ENCODE results near the gene RFWD3.

The RFWD3 gene

DNA sequence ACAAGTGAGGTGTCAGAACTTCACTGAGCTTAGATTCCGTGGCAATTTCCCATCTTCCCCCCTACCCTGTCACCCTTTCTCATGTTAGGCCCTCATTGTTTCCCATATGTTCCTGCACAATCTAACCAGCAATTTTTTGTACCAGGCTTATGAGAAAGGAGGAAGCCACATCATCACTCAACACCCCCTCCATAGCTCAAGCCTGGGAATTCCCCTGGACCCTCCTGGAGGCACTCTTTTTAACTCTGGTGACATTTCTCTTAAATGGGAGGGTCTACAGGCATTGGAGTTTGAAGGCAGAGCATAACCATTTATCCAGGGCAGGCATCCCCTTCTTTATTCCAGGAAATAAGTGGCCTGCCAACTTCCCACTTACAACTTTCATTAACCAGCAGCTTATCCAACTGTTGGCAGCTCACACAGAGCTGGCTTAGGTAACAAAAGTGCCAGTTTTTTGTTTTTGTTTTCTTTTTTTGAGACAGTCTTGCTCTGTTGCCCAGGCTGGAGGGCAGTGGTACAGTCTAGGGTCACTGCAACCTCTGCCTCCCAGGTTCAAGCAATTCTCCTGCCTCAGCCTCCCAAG is 49.4 kb downstream of the RFWD3 start:
- no peak for DNase-seq (ENCODE audit: low read depth in 2 of 2)

DNA sequence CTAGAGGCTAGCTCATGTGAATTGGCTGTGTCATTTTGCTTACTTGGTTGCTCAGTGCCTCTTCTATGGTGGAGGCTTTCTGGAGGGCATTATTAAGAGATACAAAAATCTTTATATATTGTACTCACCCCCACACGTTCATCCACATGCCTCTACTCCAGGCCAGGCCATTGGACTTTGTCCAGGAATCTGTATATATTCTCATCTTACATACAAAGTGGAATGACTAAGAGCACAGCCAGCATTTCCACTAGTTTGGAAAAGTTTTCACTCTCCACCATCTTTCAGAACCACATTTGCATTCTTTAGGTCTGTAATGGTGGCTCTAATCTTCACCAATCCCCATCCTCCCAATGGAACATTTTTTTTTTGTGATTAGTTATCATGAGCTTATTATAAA is 55.0 kb downstream of the RFWD3 start:
- no peak for DNase-seq (ENCODE audit: low read depth in 2 of 2)

DNA sequence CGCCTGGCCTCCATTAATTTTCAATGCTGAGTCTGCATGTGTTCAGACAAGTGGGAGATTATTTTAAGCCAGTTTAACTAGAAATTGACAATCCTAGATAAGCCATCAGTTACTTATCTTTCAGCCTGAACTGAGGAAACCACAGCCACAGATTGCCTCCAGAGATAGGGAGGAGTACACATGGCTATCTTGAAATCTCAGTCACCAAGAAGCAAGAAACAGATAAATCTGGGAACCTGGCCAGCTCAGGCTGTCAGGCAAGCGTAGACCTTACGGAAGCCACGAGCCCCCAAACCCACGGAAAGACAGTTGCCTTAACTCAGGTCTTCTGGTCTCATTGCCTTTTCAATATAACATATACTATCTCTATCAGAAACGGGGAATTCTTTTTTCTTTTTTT is 57.7 kb downstream of the RFWD3 start:
- DNase-seq (ENCODE audit: low read depth in 2 of 2) = no peak

DNA sequence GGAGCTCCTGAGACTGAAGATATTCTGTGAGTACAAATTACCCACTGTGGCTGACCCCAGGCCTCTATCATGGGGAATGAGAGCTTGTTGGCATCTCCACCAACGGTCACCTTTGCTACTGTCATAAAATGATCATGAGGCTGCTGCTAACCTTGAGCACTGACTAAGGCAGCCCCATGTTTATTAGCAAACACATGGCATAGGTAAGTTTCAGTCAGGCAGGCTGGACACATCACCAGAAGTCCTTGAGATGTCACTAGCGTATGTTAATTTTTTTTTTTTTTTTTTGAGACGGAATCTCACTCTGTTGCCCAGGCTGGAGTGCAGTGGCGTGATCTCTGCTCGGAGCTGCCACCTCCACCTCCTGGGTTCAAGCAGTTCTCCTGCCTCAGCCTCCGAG is 58.3 kb downstream of the RFWD3 start:
- no peak for DNase-seq (ENCODE audit: low read depth in 2 of 2)

DNA sequence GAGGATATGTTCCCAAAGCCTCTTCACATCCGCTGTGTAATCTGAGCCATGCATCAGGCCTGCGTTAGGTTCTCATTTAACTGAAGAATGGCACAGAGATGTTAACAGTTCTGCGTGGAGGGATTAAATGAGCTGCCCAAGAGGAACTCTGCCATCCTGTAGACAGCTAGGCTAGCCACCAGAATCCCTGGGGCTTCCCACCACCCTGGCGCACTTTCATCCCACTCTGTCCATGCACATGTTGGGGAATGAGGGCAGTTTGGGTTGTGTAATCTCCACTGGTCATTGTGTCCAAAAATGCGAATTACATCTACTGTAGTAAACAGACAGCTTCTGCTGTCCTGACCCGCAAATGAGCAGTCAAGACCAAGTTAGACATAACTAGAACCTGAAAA is 58.7 kb downstream of the RFWD3 start:
- DNase-seq (ENCODE audit: low read depth in 2 of 2) = no peak

DNA sequence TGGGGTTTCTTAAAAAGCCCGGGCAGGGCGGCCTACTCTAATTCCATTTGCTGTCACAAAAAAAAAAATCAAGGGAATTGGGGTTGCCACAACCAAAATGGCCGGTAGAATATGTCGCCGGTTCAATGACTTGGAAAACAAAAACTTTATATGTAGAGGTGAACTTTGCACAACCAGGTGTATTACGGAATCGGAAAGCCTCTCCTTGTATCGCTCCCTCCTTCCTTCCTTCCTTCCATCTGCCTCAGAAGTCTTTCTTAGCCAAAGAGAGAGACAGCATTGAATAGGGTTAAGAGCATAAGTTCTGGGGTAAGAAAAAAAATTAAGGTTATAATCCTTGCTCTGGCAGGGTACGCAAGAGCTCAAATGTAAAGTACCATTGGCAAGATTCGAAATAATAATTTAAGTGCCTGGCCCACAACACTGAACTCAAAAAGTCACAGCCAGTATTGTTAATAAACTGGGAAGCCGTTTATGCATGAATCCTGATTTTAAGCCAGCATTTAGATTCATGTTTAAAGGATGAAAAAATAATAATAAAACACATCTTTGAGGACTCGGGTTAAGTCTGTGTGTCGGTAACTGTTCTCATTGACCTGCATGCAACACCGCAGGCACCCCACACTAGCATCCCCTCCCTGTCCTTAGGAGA is 59.2 kb downstream of the RFWD3 start:
- no peak for DNase-seq (ENCODE audit: low read depth in 2 of 2)

DNA sequence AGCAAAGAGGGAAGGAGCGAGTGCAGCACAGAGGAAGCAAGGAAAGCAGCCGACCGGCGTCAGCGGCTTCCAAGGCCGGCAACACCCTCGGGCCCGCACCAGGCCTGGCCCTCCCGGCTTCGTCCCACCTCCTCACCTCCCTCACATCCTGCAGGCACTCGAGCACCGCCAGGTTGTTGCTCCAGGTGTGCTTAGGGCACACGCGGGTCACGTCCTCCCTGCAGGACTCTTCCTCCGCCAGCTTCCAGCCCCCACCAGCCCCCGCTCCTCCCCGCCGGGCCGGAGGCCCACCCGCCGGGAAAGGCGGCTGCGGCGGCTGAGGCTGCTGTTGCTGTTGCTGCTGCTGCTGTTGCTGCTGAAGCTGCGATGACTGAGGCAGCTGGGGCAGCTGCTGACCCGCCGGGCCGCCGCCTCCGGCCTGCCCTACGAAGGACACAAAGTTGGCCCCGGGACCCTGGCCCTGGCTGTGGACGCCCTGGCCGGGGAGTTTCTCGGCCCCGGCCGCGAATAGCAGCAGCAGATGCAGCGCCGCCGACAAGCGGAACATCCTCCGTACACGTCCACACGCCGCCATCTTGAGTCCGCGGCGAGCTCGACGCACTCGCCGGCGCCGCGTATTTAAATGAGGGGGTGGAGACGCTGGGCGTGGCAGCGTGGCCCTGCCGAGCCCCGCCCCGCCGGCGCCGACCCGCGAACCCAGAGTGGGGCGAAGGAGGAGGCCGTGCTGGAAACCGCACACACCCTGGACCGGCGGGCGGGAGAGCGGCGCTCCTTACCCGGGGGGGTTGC is 60.0 kb downstream of the RFWD3 start, which contains the start of gene GLG1:
GLG1 (minus strand) TSS at position 594 of the 789 bp plus-strand sequence; CDS start at position 574, 20 bp downstream.
- DNase-seq (ENCODE audit: low read depth in 2 of 2) = peak; percentile 80 to 90

DNA sequence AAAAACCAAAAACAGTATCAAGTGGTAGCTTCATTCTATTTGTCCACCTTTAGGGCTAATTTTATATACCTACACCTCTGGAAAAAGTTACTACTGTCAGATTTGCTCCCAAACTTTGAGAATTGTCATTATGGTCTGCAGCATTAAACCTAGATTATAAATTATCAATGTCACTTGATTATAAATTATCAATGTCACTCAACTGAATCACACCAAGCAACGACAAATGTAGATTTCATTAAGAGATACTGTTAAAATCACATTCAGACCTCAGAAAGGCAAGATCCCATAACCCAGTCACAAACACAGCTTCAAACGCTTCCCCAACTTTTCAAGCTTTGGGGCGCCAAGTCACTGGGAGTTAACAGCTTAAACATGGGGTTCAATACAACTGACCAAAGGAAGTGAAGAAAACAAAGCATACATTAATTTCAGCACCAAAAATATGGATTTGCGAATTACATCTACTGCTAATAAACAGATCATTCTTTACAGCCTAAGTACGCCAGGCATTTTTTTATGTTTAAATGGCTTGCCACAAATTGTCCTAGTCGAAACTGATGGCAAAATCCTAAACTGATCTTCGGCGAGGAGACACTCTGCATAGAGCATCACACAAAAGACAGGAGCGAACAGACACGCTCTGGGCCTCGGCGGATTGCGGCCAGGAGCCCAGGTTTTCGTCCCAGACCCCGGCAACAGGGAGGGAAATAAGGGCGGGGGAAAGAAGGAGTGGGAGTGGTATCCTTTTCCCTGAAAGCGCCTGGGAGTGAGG is 60.7 kb downstream of the RFWD3 start:
- DNase-seq (ENCODE audit: low read depth in 2 of 2) = no peak

DNA sequence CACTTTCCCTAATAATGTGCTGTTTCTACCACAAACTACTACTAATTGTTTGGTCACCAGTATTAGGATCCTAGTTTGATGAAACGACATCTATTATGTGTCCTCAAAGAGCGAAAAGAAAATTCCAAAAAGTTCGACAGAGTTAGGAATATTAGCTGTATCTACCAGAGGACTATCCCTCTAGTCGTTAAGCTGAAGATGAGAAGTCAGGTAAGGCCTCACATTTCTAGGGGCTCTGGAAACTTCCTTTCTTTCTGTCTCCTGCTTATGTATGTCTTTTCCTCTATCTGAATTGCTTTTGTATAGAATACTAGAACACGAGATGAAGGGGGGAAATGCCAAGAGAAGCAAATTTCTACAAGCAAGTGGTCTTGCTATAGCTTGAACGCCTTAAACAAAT is 61.3 kb downstream of the RFWD3 start:
- no peak for DNase-seq (ENCODE audit: low read depth in 2 of 2)

DNA sequence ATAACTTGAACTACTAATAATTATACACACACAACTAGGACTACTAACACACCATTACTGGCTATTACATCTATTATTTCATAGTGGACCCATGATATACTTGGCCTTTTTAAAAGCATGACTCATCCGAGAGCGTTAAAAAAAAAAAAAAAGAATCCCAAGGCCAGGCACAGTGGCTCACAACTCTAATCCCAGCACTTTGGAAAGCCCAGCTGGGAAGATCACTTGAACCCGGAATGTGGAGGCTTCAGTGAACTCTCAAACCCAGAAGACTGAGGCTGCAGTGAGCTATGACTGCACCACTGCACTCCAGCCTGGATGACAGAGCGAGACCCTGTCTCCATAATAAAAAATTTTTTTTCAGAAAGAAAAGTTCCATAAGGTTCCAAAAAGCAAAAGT is 62.8 kb downstream of the RFWD3 start:
- no peak for DNase-seq (ENCODE audit: low read depth in 2 of 2)

DNA sequence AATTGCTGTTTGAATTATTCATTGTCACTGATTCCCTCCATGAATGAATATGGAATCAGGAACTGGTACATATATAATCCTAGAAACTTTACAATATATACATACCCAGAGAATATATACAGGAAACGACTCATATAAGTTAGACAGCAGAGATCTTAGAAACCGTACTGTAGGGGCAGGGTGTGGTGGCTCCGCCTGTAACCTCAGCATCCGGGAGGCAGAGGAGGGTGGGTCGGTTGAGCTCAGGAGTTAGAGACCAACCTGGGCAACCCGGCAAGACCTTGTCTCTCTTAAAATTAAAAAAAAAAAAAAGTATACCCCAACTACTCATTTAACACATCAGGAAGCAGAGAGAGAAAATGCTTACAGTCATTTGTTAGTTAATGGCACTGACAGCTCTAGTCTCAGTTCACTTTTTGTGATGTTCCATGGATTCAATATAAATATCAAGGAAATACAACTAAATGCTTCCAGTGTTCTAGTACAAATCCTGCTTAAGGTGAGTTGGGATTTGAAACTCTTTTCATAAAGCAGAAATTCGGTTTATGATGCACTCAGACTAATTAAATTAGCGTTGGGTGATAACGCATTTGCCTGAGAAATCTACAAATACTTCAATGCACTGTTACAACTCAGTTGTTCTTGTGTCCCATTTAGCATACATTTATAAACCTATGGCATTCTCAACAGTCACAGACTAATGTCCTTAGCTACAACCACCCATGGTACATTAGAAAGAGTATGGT is 65.4 kb downstream of the RFWD3 start:
- peak in 1 of 2 donors; percentile 48 for DNase-seq (ENCODE audit: low read depth in 2 of 2)

DNA sequence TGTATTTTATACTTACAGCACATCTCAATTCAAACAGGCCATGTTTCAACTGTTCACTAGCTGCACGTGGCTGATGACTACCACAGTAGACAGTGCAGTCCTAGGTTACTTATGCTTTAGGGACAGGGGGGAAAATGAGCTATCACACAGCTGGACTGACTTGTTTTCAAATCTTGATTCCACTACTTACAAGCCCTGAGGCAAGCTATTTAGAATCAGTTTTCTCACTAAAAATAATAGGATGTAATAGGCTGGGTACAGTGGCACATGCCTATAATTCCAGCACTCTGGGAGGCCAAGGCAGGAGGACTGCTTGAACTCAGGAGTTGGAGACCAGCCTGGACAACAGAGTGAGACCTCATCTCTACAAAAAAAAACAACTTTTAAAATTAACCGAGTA is 70.1 kb downstream of the RFWD3 start:
- DNase-seq (ENCODE audit: low read depth in 2 of 2) = no peak

DNA sequence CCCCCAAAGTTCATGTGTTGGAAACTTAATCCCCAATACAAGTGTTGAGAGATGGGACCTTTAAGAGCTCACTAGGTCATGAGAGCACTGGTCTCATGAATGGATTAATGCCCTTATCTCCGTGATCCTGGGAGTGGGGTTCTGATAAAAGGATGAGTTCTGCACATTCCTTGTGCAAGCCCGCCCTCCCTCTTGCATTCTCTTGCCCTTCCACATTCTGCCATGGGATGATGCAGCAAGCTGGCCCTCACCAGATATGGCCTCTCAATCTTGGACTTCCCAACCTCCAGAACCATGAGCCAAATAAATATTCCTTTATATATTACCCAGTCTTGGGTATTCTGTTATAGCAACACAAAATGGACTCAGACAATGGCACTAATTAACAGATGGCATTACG is 73.8 kb downstream of the RFWD3 start:
- DNase-seq (ENCODE audit: low read depth in 2 of 2) = no peak

DNA sequence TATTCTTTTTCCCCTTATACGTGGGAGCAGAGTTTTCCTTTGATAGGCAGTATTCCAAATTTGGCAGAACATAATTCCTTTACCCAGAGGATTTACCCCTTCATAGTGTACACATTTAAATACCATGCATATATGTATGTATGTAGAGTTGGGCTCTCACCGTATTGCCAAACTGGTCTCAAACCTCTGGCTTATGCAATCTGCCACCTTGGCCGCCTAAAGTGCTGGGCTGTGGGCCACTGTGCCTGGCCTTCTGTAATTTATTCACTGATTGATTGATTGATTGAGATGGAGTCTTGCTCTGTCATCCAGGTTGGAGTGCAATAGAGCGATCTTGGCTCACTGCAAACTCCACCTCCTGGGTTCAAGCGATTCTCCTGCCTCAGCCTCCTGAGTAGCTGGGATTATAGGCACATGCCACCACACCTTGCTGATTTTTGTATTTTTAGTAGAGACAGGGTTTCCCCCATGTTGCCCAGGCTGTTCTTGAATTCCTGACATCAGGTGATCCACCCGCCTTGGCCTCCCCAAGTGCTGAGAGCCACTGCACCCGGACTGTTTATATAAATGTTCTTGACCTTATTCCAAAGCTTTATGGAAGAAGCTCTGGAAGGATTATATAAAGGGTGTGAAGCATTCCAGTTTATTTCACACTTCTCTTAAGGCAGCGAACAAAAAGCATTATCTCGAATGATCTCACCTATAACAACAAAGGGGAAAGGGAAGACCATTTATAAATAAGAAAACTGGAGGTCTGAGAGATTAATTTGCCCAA is 74.6 kb downstream of the RFWD3 start:
- DNase-seq (ENCODE audit: low read depth in 2 of 2) = no peak

DNA sequence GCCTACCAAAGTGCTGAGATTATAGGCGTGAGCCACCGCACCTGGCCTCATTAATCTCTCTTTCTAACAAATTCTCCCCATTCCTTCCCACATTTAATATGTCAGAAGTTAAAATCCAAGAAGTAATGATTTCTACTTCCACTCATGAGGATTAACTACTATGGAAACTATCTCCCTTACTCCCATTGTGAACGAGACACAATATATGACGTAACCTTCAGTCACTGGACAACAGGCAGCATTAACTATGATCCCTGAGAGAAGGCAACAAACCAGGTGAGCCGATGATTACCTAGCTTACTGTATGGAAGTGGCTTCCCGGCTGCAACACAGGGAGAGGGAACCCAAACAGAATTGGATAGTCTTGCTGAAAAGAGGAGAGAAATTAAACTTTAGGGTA is 79.7 kb downstream of the RFWD3 start:
- DNase-seq (ENCODE audit: low read depth in 2 of 2) = no peak

DNA sequence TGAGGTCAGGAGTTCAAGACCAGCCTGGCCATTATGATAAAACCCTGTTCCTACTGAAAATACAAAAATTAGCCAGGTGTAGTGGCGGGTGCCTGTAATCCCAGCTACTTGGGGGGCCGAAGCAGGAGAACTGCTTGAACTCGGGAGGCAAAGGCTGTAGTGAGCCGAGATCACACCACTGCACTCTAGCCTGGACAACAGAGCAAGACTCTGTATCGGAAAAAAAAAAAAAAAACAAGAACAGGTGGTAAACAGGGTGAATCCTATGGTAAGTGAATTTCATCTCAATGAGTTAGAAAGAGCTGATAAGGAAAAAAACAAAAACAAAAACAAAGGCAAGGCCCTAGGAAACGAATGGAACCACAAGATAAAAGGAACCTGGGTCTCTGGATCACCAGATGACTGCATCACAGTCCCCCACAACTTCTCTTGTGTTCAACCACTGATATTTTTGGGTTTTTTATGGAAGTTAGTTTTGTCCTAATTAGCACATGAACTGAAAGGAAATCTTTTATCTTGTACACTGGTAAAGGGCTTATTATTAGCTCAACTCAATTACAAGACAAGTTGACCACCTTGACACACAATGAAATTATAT is 80.7 kb downstream of the RFWD3 start:
- no peak for DNase-seq (ENCODE audit: low read depth in 2 of 2)

DNA sequence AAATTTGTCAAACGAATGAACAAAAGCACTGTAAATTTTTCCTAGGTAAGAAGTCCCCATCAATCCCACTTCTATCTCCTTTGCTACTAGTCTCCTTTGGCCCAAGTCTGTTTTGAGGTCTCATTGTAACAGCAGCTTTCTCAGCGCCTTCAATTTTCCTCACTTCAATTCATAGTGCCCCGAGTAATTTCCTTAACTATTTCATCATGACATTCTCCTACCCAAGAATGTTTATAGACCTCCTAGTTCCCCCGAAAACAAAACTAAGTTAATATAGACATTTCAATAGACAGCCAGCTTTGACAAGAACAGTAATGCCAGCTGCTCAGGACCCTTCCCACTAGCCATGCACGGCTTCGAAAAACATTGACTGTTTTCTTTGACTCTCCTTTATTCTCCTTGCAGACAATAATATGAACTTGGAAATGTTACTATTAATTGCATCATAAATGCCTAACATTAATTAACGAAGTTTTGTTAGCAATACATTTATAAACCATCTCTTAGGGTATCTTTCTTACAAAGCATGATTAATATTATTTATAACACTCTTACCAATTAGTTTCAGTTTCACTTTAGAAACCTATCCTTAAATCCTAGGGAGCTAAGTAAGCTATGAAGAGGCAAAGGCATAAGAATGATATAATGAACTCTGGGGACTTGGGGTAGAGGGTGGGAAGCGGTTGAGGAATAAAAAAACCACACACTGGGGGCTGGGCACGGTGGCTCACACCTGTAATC is 82.6 kb downstream of the RFWD3 start:
- DNase-seq (ENCODE audit: low read depth in 2 of 2) = no peak

DNA sequence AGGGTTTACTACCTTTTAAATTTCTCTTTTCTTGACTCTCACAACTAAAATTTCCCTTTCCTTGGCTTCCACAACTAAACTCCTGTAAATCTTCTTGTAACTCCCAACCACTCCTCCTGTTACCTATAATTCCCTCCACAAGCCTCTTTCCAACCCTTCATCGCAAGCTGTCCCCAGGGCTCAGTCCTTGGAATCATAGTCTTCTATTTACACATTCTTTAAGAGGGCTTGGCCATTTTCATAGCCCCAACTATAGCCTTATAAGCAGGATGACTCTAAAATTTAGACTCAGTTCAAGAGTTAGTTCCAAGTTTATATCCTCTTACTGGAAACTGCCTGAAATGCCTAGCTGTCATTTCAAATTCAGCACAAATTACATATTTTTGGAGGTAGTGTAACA is 83.7 kb downstream of the RFWD3 start:
- DNase-seq (ENCODE audit: low read depth in 2 of 2) = no peak

DNA sequence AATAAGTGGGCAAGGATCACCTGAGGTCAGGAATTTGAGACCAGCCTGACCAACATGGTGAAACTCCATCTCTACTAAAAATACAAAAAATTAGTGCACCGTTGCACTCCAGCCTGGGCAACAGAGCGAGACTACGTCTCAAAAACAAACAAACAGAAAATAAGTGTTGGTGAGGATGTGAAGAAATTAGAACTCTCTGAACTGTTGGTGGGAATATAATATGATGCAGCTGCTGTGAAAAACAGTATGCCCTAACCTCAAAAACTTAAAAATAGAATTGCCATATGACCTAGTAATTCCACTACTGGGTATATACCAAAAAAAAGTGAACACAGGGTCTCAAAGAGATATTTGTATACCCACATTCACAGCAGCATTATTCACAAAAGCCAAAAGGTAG is 85.8 kb downstream of the RFWD3 start:
- no peak for DNase-seq (ENCODE audit: low read depth in 2 of 2)

DNA sequence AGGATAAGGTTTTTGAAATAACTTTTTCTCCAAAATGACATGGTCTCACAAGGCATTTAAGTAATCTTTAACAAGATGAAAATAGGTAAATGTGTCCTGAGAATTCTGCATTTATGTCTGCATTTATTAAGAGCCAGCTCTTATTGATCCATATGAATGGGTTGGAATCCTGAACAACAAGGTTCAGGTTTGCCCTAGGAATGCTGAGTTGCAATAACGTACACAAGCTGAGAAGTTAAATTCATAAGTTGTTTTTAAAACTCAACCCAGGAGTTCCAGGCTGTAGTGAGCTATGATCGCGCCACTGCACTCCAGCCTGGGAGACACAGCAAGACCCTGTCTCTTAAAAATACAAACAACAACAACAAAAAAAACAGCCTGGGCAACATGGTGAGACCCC is 87.8 kb downstream of the RFWD3 start:
- DNase-seq (ENCODE audit: low read depth in 2 of 2) = no peak
